LNCAP (cell line): Measurements from ENCODE around the gene RAPGEF1.

ENCODE experiments used
- TF ChIP-seq, protein P1 (sequence below): fragments of 450-650 bp; IDR thresholded peaks from 2 replicates; pipeline ENCODE4 v1.5.1; 2017; ENCODE audit warnings: mild to moderate bottlenecking

The RAPGEF1 gene

DNA sequence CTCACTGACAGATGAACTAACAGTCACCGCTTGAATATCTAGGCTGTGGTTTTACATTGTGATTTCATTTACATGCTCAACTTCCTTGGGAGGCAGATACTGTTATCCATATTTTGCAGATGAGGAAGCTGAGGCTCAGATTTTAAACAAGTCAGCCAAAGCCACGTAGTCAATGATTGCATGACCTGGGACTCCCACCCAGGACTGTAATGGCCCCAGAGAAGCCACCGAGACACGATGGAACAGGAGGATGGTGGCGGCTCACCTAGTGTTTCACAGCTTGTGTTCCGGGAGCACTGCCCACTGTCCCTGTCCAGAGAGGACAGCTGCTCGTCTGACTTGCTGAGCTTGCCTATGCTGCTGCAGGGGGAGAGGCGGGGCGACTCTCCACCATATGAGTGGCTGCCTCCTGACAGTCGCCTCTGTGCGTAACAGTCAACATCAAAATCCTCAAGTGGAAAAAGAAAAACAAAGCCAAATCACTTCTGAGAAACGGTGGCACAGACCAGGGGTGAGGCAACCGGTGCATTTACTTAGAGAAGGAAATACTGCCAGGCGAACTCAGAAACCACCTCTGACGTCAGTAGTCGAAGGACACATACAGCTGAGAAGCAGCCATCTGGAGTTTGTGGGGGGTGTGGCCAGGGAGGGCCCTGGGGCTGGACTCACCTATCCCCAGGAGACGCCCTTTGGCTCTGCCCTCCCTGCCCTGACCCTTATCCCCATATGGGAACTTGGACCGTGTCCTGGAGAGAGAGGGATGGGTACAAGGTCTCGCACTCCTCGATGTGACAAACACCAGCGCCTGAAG lies 112.0 kb downstream of the RAPGEF1 start:
- TF ChIP-seq, protein P1, sequence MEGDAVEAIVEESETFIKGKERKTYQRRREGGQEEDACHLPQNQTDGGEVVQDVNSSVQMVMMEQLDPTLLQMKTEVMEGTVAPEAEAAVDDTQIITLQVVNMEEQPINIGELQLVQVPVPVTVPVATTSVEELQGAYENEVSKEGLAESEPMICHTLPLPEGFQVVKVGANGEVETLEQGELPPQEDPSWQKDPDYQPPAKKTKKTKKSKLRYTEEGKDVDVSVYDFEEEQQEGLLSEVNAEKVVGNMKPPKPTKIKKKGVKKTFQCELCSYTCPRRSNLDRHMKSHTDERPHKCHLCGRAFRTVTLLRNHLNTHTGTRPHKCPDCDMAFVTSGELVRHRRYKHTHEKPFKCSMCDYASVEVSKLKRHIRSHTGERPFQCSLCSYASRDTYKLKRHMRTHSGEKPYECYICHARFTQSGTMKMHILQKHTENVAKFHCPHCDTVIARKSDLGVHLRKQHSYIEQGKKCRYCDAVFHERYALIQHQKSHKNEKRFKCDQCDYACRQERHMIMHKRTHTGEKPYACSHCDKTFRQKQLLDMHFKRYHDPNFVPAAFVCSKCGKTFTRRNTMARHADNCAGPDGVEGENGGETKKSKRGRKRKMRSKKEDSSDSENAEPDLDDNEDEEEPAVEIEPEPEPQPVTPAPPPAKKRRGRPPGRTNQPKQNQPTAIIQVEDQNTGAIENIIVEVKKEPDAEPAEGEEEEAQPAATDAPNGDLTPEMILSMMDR, result no peak

- TF ChIP-seq, protein P1, result no peak
Observed at GRCh38 chr9:131627326-131627647, 112.6 kb downstream of the RAPGEF1 start.

GRCh38 chr9:131625790-131626670 lies 113.8 kb downstream of the RAPGEF1 start:
- TF ChIP-seq, protein P1, result no peak

DNA sequence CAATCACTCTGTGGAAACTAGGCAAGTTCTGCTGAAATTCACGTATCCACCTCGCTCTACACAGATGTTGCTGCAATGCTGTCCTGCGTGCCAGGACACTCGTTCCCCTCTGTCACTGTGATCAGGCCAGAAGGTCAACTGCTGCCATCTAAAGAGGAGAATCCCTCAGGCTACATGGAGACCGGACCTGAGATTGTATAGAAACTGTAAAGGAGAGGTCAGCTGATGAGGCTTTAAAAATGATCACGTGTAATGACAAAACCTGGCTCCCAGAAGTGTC lies 114.4 kb downstream of the RAPGEF1 start:
- TF ChIP-seq, protein P1, result no peak

GRCh38 chr9:131624636-131625507 lies 115.0 kb downstream of the RAPGEF1 start:
- TF ChIP-seq, protein P1, result no peak

GRCh38 chr9:131623655-131624330 lies 116.1 kb downstream of the RAPGEF1 start:
- TF ChIP-seq, protein P1, result no peak

GRCh38 chr9:131622523-131622922 lies 117.4 kb downstream of the RAPGEF1 start:
- TF ChIP-seq, protein P1, result no peak
